C4-2B (cell line): ENCODE data around the gene PSAP.
A peak's percentile ranks its signal among the peaks of the same experiment; 100 is the strongest.
"Not testable (repeated sequence)": the region's sequence is repeated elsewhere in the genome, so short reads cannot be mapped to it uniquely, and the experiment has no call there.

ENCODE experiments used
- H3K27ac ChIP-seq: fragments of 450-650 bp; 2 replicates; pipeline ENCODE4 v1.5.1; 2017
- CTCF ChIP-seq: fragments of 450-650 bp; conservative IDR thresholded peaks from 2 replicates; pipeline ENCODE4 v1.5.1; 2017; ENCODE audit warnings: mild to moderate bottlenecking
- ZFX ChIP-seq: fragments of 450-650 bp; IDR thresholded peaks from 2 replicates; pipeline ENCODE4 v1.6.1; 2017

The PSAP gene

GRCh38 chr10:71889388-71889987, 38.4 kb upstream of the PSAP start:
- peak overlapping the region; percentile 11; the same call in 1 of the 2 replicates for H3K27ac ChIP-seq
- TF ChIP-seq CTCF: no peak
- TF ChIP-seq ZFX: no peak

DNA sequence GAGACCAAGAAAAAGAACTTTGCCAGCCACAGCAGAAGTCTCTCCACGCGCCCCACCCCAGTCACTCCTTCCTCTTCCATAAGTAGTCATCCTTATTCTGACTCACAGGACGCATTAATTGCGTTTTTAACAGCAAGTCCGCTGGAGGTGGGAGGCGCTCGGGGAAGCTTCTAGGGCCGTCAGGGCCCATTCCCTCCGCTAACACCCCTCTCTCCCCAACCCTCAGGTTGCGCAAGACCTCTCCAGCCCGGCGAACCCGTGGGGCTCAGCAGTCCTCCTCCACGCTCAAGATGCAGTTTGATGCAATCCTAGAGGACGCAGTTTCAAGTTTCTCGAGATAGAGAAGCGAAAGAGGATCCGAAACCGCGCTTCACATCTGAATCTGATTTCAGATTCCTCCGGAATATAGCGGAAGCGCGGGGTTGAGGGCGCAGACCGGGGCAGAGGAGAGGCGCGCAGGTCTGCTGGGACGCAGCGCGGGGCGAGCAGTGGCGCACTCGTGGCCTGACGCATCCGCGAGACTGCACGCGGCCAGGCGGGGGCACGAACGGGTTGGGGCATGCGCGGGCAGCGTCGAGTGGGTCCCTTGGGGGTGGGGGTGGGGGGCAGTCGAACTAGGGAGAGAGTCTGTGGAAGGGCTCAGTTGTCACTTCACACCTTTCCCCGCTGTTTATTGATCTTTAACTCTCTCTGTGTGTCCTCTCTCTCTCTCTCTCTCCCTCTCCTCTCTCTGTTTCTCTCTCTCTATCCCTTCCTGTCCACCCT, 37.8 kb upstream of the PSAP start:
- peak overlapping the region; percentile 11 for H3K27ac ChIP-seq
- no peak; the same call in 1 of the 2 replicates for TF ChIP-seq CTCF
- TF ChIP-seq ZFX: no peak

- no peak for TF ChIP-seq CTCF
- TF ChIP-seq ZFX: no peak
- H3K27ac ChIP-seq: no peak overlapping the region
Measured at GRCh38 chr10:71888248-71888622, 37.2 kb upstream of the PSAP start.

DNA sequence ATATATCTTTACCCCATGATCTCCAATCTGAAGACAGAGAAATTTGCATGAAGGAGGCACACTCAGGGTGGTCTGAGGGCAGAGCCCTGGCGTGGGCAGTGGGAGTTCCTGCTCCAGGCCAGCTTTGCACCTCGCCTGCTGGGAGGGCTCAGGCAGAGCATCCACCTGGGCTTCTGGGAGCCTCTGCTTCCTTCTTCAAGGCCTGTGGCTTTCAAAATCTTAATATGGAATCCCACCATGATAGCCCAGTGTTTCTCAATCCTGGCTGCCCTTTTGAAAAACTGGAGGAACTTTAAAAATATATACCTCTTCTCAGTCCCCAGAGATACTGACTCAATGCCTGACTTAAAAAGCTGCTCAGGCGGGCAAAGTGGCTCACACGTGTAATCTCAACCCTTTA, 36.7 kb upstream of the PSAP start:
- no peak overlapping the region for H3K27ac ChIP-seq
- no peak for TF ChIP-seq ZFX
- TF ChIP-seq CTCF: no peak

DNA sequence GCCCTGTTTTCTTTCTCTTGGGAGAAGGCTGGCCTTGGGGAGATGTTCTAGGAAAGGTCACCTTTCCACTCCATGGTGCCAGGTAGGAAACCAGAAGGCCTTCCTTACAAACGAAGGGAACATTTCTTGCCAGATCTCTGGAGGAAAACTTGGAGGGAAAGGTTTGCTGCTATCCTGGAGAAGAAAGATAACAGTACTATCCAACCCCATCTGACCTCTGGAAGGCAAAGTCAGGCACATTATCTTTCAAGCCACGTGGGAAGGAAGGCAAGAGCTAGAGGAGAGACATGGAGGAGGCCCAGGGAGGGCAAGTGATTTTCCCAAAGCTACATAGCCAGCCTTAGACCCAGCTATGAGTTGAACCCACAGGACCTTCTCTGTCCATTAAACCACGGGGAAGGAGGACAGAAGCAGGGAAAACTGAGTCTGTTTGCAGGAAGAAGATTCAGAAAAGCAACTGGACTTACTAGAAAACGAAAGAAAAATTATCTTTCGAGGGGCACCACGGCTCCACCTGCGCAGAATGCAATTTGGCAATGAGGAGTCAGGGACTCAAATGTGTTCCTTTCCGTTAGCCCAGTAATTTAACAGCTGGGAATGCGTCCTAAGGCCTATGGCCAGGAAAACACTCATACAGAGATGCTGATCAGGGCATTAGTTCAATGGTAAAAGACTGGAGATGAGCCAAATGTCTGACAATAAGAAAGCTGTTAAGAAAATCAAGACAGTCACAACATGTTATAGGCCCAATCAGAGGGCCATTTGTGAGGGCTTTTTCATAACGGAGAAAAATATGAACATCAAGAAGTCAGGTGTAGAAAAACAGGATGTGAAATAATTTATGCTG, 32.0 kb upstream of the PSAP start:
- H3K27ac ChIP-seq: no peak overlapping the region
- TF ChIP-seq CTCF (no peak), ZFX (no peak)

GRCh38 chr10:71881647-71882355, 30.8 kb upstream of the PSAP start:
- H3K27ac ChIP-seq: no peak overlapping the region
- no peak for TF ChIP-seq CTCF
- TF ChIP-seq ZFX: no peak

DNA sequence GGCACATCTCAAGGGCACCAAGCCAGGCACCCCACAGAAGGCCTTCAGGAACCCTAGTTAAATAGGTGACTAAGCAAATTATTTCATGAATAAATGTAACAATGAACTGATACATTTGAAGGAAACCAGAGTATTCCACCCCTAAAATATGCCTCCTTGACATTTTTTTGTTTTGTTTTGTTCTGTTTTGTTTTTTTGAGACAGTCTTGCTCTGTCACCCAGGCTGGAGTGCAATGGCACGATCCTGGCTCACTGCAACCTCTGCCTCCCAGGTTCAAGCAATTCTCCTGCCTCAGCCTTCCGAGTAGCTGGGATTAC, 30.2 kb upstream of the PSAP start:
- not testable (repeated sequence) for H3K27ac ChIP-seq
